Nephron (organoid): ENCODE results near the gene PPP1R14B.

Experiments used
- H3K27ac Mint-ChIP-seq, 3 experiments: 2 replicates each; pipeline ENCODE4 v1.8.0; 2020; ENCODE audit warnings: mixed read lengths in 3 of 3, mild to moderate bottlenecking in 2 of 3, moderate library complexity in 1 of 3
- H3K27me3 Mint-ChIP-seq: 2 replicates; pipeline ENCODE4 v1.8.0; 2021; ENCODE audit warnings: low read depth, mild to moderate bottlenecking, moderate library complexity, mixed read lengths
- H3K36me3 Mint-ChIP-seq: 2 replicates; pipeline ENCODE4 v1.8.0; 2020; ENCODE audit warnings: low read depth, mixed read lengths
- H3K4me1 Mint-ChIP-seq: 2 replicates; pipeline ENCODE4 v1.8.0; 2020; ENCODE audit warnings: mixed read lengths
- H3K4me3 Mint-ChIP-seq, 3 experiments: 2 replicates each; pipeline ENCODE4 v1.8.0; 2020; ENCODE audit warnings: mild to moderate bottlenecking in 3 of 3, mixed read lengths in 3 of 3, moderate library complexity in 2 of 3
- H3K9me3 Mint-ChIP-seq: 2 replicates; pipeline ENCODE4 v1.8.0; 2020; ENCODE audit warnings: mixed read lengths
- TF ChIP-seq, protein P1 (sequence below), 3 experiments: fragments of 200-600 bp; sonication (generic); IDR thresholded peaks; one replicate each; pipeline ENCODE4 v1.5.0; 2021; ENCODE audit warnings: antibody characterized with exemption in 3 of 3; ENCODE audit not compliant: unreplicated experiment in 3 of 3

PPP1R14B gene

DNA sequence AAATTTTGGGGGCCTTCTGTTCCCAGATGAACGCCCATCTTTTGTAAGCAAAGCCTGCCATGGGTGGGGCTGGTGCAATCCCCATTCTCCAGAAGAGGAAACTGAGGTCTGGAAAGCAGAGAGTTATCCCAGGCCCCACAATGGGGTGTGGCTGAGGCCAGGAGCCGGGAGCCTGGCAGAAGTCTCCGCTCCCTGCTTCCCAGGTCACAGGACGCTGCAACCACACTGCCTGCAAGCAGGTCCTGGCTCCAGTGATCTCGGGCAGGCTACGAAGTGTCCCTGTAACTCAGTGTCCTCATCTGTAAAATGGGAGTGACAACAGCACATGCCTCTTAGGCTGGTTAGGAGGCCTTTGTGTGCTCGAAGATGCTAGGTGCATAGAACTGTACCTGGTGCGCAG is 6.3 kb upstream of the PPP1R14B start:
- no peak overlapping the region for H3K27ac Mint-ChIP-seq
- peaks cover 15% of the 10 kb centered on the region for H3K4me1 Mint-ChIP-seq
- H3K36me3 Mint-ChIP-seq = peaks cover 10% of the 10 kb centered on the region
- no peaks in the 10 kb centered on the region for H3K27me3 Mint-ChIP-seq
- peak overlapping the region; percentile 46 to 79 (median 76) for H3K4me3 Mint-ChIP-seq
- TF ChIP-seq, protein P1, sequence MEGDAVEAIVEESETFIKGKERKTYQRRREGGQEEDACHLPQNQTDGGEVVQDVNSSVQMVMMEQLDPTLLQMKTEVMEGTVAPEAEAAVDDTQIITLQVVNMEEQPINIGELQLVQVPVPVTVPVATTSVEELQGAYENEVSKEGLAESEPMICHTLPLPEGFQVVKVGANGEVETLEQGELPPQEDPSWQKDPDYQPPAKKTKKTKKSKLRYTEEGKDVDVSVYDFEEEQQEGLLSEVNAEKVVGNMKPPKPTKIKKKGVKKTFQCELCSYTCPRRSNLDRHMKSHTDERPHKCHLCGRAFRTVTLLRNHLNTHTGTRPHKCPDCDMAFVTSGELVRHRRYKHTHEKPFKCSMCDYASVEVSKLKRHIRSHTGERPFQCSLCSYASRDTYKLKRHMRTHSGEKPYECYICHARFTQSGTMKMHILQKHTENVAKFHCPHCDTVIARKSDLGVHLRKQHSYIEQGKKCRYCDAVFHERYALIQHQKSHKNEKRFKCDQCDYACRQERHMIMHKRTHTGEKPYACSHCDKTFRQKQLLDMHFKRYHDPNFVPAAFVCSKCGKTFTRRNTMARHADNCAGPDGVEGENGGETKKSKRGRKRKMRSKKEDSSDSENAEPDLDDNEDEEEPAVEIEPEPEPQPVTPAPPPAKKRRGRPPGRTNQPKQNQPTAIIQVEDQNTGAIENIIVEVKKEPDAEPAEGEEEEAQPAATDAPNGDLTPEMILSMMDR (IDR thresholded peaks at IDR 0.05; ENCODE audit: unreplicated experiment in 3 of 3) = no peak
- no peaks in the 10 kb centered on the region for H3K9me3 Mint-ChIP-seq

- Mint-ChIP-seq H3K27ac (peak overlapping the region in 1 of 3 experiments; percentile 66), H3K27me3 (no peaks in the 10 kb centered on the region), H3K9me3 (no peaks in the 10 kb centered on the region), H3K36me3 (peaks cover 3% of the 10 kb centered on the region), H3K4me3 (peak overlapping the region; percentile 89 to 91 (median 89)), H3K4me1 (peaks cover 19% of the 10 kb centered on the region)
- TF ChIP-seq, protein P1 (IDR thresholded peaks at IDR 0.05; ENCODE audit: unreplicated experiment in 3 of 3) = peak in 1 of 3 experiments; percentile 17
Observed at GRCh38 chr11:64252003-64252872, 5.5 kb upstream of the PPP1R14B start.

DNA sequence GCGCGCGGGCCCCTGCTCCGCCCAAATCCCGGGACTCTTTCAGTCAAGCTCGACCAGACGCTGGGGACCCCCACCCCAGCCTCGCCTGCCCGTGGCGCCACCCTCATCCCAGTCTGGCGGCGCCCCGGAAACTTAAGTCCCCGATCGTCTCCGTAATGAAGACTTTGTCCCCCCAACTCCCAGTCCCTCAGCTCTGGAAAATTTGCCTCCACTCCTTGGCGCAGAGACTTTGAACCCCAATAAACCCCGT is 4.9 kb upstream of the PPP1R14B start:
- Mint-ChIP-seq H3K36me3 (peaks cover 3% of the 10 kb centered on the region), H3K4me3 (peak overlapping the region; percentile 89 to 91 (median 89)), H3K27me3 (no peaks in the 10 kb centered on the region), H3K4me1 (peaks cover 19% of the 10 kb centered on the region), H3K9me3 (no peaks in the 10 kb centered on the region), H3K27ac (no peak overlapping the region)
- TF ChIP-seq, protein P1 (IDR thresholded peaks at IDR 0.05; ENCODE audit: unreplicated experiment in 3 of 3) = no peak

DNA sequence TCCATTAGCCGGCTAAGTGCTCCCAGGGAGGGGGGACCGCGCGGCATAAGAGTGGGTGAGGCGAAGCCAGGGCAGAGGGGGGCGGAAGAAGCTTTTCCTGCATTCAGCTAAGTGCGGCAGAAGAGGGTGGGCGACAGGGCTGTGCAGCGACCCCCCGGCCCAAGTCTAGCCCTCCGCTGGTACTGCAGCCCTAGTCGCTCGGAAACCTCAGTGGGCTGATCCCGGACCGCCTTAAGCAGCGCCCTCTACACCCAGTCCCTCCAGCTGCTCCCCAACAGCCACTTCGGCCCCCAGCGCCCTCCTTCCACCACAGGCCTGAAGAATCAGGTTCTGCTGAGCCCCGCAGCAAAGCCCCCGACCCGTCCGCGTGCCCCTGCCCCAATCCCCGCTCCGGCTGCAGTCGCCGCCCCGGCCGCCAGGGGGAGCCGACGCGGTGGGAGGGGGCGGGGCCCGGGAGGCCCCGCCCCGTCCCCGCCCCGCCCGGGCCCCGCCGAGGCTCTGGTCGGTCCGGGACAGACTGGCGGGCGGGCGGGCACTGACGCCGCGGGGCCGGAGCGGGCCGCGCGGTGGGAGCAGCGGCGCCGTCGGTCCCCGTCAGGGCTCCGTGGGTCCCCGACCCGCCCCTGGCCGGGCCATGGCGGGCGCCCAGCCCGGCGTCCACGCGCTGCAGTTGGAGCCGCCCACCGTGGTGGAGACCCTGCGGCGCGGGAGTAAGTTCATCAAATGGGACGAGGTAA is 4.4 kb upstream of the PPP1R14B start, which contains the start of gene PLCB3:
Gene PLCB3 (plus strand): TSS at position 515 of the 737 bp plus-strand sequence. CDS start 120 bp downstream, at position 635.
- peaks cover 3% of the 10 kb centered on the region for H3K36me3 Mint-ChIP-seq

DNA sequence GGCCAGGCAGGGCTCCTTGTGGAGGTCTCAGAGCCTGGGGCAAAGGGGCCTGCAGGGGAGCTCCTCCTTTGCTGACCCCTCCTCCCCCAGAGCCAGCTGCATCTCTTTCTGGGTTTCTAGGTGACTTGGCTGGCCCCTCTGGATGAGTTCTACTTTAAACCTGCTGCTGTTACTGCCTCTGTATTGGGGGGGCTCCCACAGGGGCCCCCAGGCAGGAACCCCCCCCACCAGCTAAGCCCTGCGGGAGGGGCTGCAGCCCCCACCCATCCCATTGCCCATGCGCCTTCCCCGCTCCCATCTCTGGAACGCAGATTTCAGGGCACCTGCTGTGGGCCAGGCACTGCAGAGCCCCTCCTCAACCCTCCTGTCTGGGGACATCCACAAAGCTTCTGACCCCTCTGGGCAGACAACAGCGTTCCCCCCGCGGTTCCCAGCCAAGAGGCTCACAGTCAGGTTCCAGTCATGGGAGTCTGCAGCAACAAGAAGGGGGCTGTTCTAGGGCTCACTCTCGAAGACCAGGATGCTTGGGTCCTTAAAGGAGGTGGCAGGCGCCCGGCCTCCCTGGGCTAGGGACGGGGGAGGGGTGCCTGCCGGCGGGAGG is 3.8 kb upstream of the PPP1R14B start:
- TF ChIP-seq, protein P1 (IDR thresholded peaks at IDR 0.05; ENCODE audit: unreplicated experiment in 3 of 3) = no peak
- peaks cover 3% of the 10 kb centered on the region for H3K36me3 Mint-ChIP-seq
- H3K4me1 Mint-ChIP-seq = peaks cover 19% of the 10 kb centered on the region
- H3K27me3 Mint-ChIP-seq = no peaks in the 10 kb centered on the region
- H3K4me3 Mint-ChIP-seq = peak overlapping the region; percentile 80 to 89 (median 83)
- no peaks in the 10 kb centered on the region for H3K9me3 Mint-ChIP-seq
- no peak overlapping the region for H3K27ac Mint-ChIP-seq

More for the DNA sequence above, 4.4 kb upstream of the PPP1R14B start, which contains the start of gene PLCB3:
- TF ChIP-seq, protein P1 (IDR thresholded peaks at IDR 0.05; ENCODE audit: unreplicated experiment in 3 of 3) = peak; percentile 75 to 87 (median 83)
- Mint-ChIP-seq H3K9me3 (no peaks in the 10 kb centered on the region), H3K27me3 (no peaks in the 10 kb centered on the region), H3K4me1 (peaks cover 19% of the 10 kb centered on the region), H3K27ac (peak within 1 kb of the TSS in 1 of 3 experiments; percentile 66), H3K4me3 (peak within 1 kb of the TSS; percentile 89 to 91 (median 89))
